HEK293 (cell line): ENCODE measurements around the gene UFD1.

Experiments
- INSM2 ChIP-seq: fragments of 450-650 bp; formaldehyde crosslinking; IDR thresholded peaks from 2 replicates; pipeline ENCODE4 v1.5.1; 2016; ENCODE audit warnings: missing biosample characterization, missing genetic modification characterization
- RBAK ChIP-seq: fragments of 450-650 bp; formaldehyde crosslinking; IDR thresholded peaks from 2 replicates; pipeline ENCODE4 v1.5.1; 2016; ENCODE audit warnings: missing biosample characterization, missing genetic modification characterization
- SP2 ChIP-seq: fragments of 450-650 bp; formaldehyde crosslinking; IDR thresholded peaks from 2 replicates; pipeline ENCODE4 v1.5.1; 2016; ENCODE audit warnings: missing biosample characterization, missing genetic modification characterization
- ZBTB11 ChIP-seq: fragments of 450-650 bp; formaldehyde crosslinking; conservative IDR thresholded peaks from 2 replicates; pipeline ENCODE4 v1.5.1; 2016; ENCODE audit warnings: low read depth, missing biosample characterization, missing genetic modification characterization
- ZFP69B ChIP-seq: fragments of 450-650 bp; formaldehyde crosslinking; IDR thresholded peaks from 2 replicates; pipeline ENCODE4 v1.5.1; 2016; ENCODE audit warnings: missing biosample characterization, missing genetic modification characterization
- ZNF112 ChIP-seq: fragments of 450-650 bp; formaldehyde crosslinking; IDR thresholded peaks from 2 replicates; pipeline ENCODE4 v1.5.0; 2017; ENCODE audit warnings: missing biosample characterization, missing genetic modification characterization
- ZNF146 ChIP-seq: fragments of 450-650 bp; formaldehyde crosslinking; IDR thresholded peaks from 2 replicates; pipeline ENCODE4 v1.5.1; 2016; ENCODE audit warnings: missing biosample characterization, missing genetic modification characterization
- ZNF175 ChIP-seq: fragments of 450-650 bp; formaldehyde crosslinking; IDR thresholded peaks from 2 replicates; pipeline ENCODE4 v1.5.1; 2016; ENCODE audit warnings: missing biosample characterization, missing genetic modification characterization
- ZNF18 ChIP-seq: fragments of 450-650 bp; formaldehyde crosslinking; IDR thresholded peaks from 2 replicates; pipeline ENCODE4 v1.5.1; 2016; ENCODE audit warnings: missing biosample characterization, missing genetic modification characterization
- ZNF24 ChIP-seq: fragments of 450-650 bp; formaldehyde crosslinking; IDR thresholded peaks from 2 replicates; pipeline ENCODE4 v1.5.1; 2016; ENCODE audit warnings: missing biosample characterization, missing genetic modification characterization
- ZNF423 ChIP-seq: fragments of 450-650 bp; formaldehyde crosslinking; IDR thresholded peaks from 2 replicates; pipeline ENCODE4 v1.5.1; 2016; ENCODE audit warnings: missing biosample characterization, missing genetic modification characterization
- TF ChIP-seq, protein P1 (sequence below): fragments of 450-650 bp; formaldehyde crosslinking; IDR thresholded peaks from 2 replicates; pipeline ENCODE4 v1.5.1; 2016; ENCODE audit warnings: missing biosample characterization, missing genetic modification characterization

DNA sequence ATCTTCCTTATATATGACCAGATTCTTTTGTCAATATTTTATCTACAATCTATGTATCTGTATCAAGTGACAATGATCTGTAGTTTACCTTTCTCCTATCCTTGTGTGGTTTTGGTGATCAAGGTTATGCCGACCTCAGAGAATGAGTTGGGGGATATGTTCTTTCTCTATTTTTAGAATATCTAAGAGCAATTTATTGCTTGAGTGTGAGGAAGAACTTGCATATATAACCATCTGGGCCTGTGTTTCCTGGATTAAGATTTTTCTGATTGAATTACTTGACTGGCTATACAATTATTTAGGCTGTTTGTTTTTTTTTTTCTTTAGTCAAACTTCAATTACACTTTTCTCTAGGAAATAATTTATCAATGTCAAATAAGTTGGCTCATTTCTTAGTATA is 17.5 kb downstream of the UFD1 start:
- TF ChIP-seq, protein P1, sequence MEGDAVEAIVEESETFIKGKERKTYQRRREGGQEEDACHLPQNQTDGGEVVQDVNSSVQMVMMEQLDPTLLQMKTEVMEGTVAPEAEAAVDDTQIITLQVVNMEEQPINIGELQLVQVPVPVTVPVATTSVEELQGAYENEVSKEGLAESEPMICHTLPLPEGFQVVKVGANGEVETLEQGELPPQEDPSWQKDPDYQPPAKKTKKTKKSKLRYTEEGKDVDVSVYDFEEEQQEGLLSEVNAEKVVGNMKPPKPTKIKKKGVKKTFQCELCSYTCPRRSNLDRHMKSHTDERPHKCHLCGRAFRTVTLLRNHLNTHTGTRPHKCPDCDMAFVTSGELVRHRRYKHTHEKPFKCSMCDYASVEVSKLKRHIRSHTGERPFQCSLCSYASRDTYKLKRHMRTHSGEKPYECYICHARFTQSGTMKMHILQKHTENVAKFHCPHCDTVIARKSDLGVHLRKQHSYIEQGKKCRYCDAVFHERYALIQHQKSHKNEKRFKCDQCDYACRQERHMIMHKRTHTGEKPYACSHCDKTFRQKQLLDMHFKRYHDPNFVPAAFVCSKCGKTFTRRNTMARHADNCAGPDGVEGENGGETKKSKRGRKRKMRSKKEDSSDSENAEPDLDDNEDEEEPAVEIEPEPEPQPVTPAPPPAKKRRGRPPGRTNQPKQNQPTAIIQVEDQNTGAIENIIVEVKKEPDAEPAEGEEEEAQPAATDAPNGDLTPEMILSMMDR (tag by site-specific recombination) = no peak
- TF ChIP-seq ZNF146 (no peak), ZNF24 (tag by site-specific recombination) (no peak), INSM2 (no peak), ZNF112 (tag by site-specific recombination) (no peak), SP2 (no peak), ZNF18 (no peak), ZBTB11 (tag by site-specific recombination) (no peak), ZNF175 (tag by site-specific recombination) (no peak), RBAK (tag by site-specific recombination) (no peak), ZFP69B (tag by site-specific recombination) (no peak), ZNF423 (tag by site-specific recombination) (no peak)
